Right lobe of liver (tissue), 4 donors: Measurements from ENCODE around the gene CCDC15.

Experiments
- POLR2A ChIP-seq: fragments of 450-650 bp; IDR thresholded peaks from one replicate; pipeline ENCODE4 v1.6.1; 2017; ENCODE audit warnings: antibody characterized with exemption, mild to moderate bottlenecking
- TF ChIP-seq, protein P1 (sequence below), 4 donors: fragments of 200-600 bp in 3 of 4; fragments of 450-650 bp in 1 of 4; IDR thresholded peaks; one replicate each; pipeline versions ENCODE4 v1.5.1 to v1.8.0; 2016 to 2022; ENCODE audit warnings: antibody characterized with exemption in 4 of 4, mild to moderate bottlenecking in 2 of 4
- donor health status: DM: no; HTN: no; CAD: no.
- donor health status: DM: no; HTN: no; CAD: no.
- donor health status: DM: no; HTN: yes; CAD: no.

DNA sequence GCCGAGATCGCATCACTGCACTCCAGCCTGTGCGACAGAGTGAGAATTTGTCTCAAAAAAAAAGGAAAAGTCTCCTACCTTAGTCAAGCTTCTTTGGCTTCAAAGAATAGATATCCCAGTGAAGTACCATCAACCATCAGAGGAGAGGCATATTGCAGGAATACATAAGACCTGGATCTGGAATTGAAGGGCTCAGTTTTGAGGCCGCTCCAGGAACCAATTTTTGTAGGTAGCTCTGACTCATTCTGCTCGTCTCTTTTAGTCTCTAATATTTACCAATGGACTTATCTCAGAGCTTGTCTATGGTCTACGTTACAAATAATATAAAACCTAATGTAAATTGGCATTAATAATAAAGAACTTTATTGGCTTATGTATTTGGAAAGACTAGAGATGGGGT lies 8.2 kb upstream of the CCDC15 start:
- TF ChIP-seq, protein P1, sequence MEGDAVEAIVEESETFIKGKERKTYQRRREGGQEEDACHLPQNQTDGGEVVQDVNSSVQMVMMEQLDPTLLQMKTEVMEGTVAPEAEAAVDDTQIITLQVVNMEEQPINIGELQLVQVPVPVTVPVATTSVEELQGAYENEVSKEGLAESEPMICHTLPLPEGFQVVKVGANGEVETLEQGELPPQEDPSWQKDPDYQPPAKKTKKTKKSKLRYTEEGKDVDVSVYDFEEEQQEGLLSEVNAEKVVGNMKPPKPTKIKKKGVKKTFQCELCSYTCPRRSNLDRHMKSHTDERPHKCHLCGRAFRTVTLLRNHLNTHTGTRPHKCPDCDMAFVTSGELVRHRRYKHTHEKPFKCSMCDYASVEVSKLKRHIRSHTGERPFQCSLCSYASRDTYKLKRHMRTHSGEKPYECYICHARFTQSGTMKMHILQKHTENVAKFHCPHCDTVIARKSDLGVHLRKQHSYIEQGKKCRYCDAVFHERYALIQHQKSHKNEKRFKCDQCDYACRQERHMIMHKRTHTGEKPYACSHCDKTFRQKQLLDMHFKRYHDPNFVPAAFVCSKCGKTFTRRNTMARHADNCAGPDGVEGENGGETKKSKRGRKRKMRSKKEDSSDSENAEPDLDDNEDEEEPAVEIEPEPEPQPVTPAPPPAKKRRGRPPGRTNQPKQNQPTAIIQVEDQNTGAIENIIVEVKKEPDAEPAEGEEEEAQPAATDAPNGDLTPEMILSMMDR (IDR thresholded peaks at IDR 0.05): no peak
- no peak for TF ChIP-seq POLR2A
